Psoas muscle (tissue), 8 donors: ENCODE measurements around the gene NCOA7. TPM values are rescaled to one million over a fixed set of nuclear protein-coding genes. Genes with fewer than 3 reads are reported as not detected.
"Not testable (repeated sequence)": the region's sequence is repeated elsewhere in the genome, so short reads cannot be mapped to it uniquely, and the experiment has no call there.

Experiments
- ATAC-seq, 4 donors: fragments of 200-7000 bp; cut with Tn5 transposase; one replicate each; pipeline ENCODE4 v1.9.1; 2020; ENCODE audit warnings: moderate library complexity in 3 of 4, mild to moderate bottlenecking in 2 of 4
- DNase-seq, 2 donors: peaks; one replicate each; pipeline ENCODE4 v3.0.0-alpha.2; 2020
- H3K27ac ChIP-seq: fragments of 200-600 bp; one replicate; pipeline ENCODE4 v1.8.0; 2022
- H3K27me3 ChIP-seq, 3 donors: fragments of 200-600 bp in 1 of 3; one replicate each; pipeline versions ENCODE4 v1.6.1 to v1.8.0; 2013 to 2022; ENCODE audit warnings: low read length in 2 of 3, mild to moderate bottlenecking in 2 of 3, moderate library complexity in 1 of 3; ENCODE audit not compliant: insufficient read depth in 3 of 3
- H3K36me3 ChIP-seq, 2 donors: fragments of 200-600 bp in 1 of 2; one replicate each; pipeline versions ENCODE4 v1.6.1 to v1.8.0; 2013 to 2022; ENCODE audit warnings: low read depth in 1 of 2, mild to moderate bottlenecking in 1 of 2, moderate library complexity in 1 of 2; ENCODE audit not compliant: insufficient read depth in 1 of 2
- H3K4me1 ChIP-seq: fragments of 200-600 bp; one replicate; pipeline ENCODE4 v1.8.0; 2022
- H3K4me3 ChIP-seq: fragments of 200-600 bp; one replicate; pipeline ENCODE4 v1.8.0; 2022; ENCODE audit warnings: mild to moderate bottlenecking
- H3K9me3 ChIP-seq: fragments of 200-600 bp; one replicate; pipeline ENCODE4 v1.8.0; 2022
- CTCF ChIP-seq: fragments of 200-600 bp; IDR thresholded peaks from one replicate; pipeline ENCODE4 v1.8.0; 2022; ENCODE audit warnings: antibody characterized with exemption
- whole genome bisulfite sequencing, 3 donors: extraction: QIAGEN DNeasy Blood & Tissue Kit; methylation state at CpG; one replicate each; pipeline versions ENCODE4 v1.1.6 to v1.1.7; 2013; 5-methylcytosine and 5-hydroxymethylcytosine counted together
- intact Hi-C, 2 donors: fragments of 100-400 bp; cut with DNase I; formaldehyde crosslinking; loops; one replicate each; pipeline versions ENCODE4 v1.11.0 to v1.14.2; 2022
- polyA plus RNA-seq, 3 donors: library from polyadenylated mRNA; stranded (reverse); fragments of 200-250 nt; gene quantifications; one replicate each; pipeline ENCODE4 v1.2.3, GENCODE V29; 2013
- total RNA-seq, 4 donors: library from RNA; stranded (reverse); fragmentation: NEBNext Ultra II Directional in 2 of 4; extraction: Animal tissue kit (Norgen Biotek cat#: 25700) in 2 of 4; gene quantifications; one replicate each; pipeline versions ENCODE4 v1.2.1 to v1.2.4, GENCODE V29; 2021 to 2023
- donor health status: healthy with polysubstance abuse.
- donor health status: DM: no; HTN: no; CAD: no; lungs with moderate emphysema.
- donor health status: Bipolar disorder and iron deficiency.
- donor health status: healthy.
- donor health status: DM: yes; HTN: yes; CAD: no.
- donor health status: DM: no; HTN: no; CAD: no.
- donor health status: DM: no; HTN: no; CAD: no.
- donor health status: DM: yes; HTN: yes; CAD: no.

The NCOA7 gene
- total and polyA plus RNA-seq, 7 donors: 3.1 to 22.5 (median 8.2) TPM

GRCh38 chr6:125844989-125845388, 54.2 kb downstream of the NCOA7 start:
- DNase-seq: no peak
- Histone ChIP-seq H3K4me3 (no peak overlapping the region), H3K27me3 (no peaks in the 10 kb centered on the region), H3K4me1 (peaks cover 15% of the 10 kb centered on the region), H3K9me3 (no peaks in the 10 kb centered on the region), H3K27ac (no peak overlapping the region), H3K36me3 (no peaks in the 10 kb centered on the region)
- intact Hi-C loops: no loop called here
- WGBS, 3 donors: 35 to 38% (median 38%) methylated on average over 5 of the region's 5 CpGs
- ATAC-seq: no peak
- no peak for TF ChIP-seq CTCF

- Histone ChIP-seq H3K27ac (no peak overlapping the region), H3K4me1 (peaks cover 15% of the 10 kb centered on the region), H3K4me3 (no peak overlapping the region), H3K36me3 (no peaks in the 10 kb centered on the region), H3K27me3 (no peaks in the 10 kb centered on the region), H3K9me3 (no peaks in the 10 kb centered on the region)
- intact Hi-C loops: no loop called here
- no peak for TF ChIP-seq CTCF
- DNase-seq (no peak), ATAC-seq (no peak)
- WGBS, 3 donors: 79 to 84% (median 81%) methylated on average over 4 of the region's 4 CpGs
Measured at GRCh38 chr6:125846292-125847024, 55.7 kb downstream of the NCOA7 start.

DNA sequence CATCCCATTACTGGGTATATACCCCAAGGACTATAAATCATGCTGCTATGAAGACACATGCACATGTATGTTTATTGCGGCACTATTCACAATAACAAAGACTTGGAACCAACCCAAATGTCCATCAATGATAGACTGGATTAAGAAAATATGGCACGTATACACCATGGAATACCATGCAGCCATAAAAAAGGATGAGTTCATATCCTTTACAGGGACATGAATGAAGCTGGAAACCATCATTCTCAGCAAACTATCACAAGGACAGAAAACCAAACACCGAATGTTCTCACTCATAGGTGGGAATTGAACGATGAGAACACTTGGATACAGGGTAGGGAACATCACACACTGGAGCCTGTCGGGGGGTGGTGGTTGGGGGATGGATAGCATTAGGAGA, 57.5 kb downstream of the NCOA7 start:
- DNase-seq, ATAC-seq, intact Hi-C loops, H3K36me3 ChIP-seq, H3K27ac ChIP-seq, H3K4me1 ChIP-seq, H3K9me3 ChIP-seq, H3K27me3 ChIP-seq, H3K4me3 ChIP-seq: not testable (repeated sequence)
- 94 to 96% (median 96%) methylated on average over 5 of the region's 5 CpGs for WGBS, 3 donors

- 78 to 84% (median 83%) methylated on average over 3 of the region's 3 CpGs for WGBS, 3 donors
- H3K4me3 ChIP-seq: no peak overlapping the region
- TF ChIP-seq CTCF: no peak
- peaks cover 0 to 2% of the 10 kb centered on the region in 2 donors for H3K36me3 ChIP-seq
- H3K4me1 ChIP-seq: no peaks in the 10 kb centered on the region
- intact Hi-C loops: loop anchor here in 1 of 2 donors (10.0 kb wide), 1 partner anchor 124 kb away; no protein-coding TSS in a partner anchor
- no peak for ATAC-seq
- DNase-seq: no peak
- H3K9me3 ChIP-seq: peaks cover 6% of the 10 kb centered on the region
- no peak overlapping the region for H3K27ac ChIP-seq
- H3K27me3 ChIP-seq: no peaks in the 10 kb centered on the region
Measured at GRCh38 chr6:125850361-125850760, 59.6 kb downstream of the NCOA7 start.

DNA sequence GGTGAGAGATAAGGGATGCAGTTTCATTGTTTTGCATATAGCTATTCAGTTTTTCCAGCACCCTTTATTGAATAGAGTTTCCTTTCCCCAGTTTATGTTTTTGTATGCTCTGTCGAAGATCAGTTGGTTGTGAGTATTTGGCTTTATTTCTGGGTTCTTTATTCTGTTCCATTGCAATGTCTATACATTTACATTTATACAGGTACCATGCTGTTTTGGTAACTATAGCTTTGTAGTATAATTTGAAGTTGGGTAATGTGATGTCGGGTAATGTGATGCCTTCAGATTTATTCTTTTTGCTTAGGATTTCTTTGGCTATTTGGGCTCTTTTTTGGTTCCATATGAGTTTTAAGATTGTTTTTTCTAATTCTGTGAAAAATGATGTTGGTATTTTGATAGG, 61.8 kb downstream of the NCOA7 start:
- DNase-seq (no peak), ATAC-seq (no peak)
- H3K36me3 ChIP-seq: peaks cover 0 to 8% of the 10 kb centered on the region in 2 donors
- intact Hi-C loops: loop anchor here in 1 of 2 donors (10.0 kb wide), 1 partner anchor 122 kb away; no protein-coding TSS in a partner anchor
- no peaks in the 10 kb centered on the region for H3K27me3 ChIP-seq
- no peaks in the 10 kb centered on the region for H3K4me1 ChIP-seq
- peaks cover 6% of the 10 kb centered on the region for H3K9me3 ChIP-seq
- 96 to 98% (median 97%) methylated on average over 2 of the region's 2 CpGs for WGBS, 3 donors
- no peak overlapping the region for H3K4me3 ChIP-seq
- H3K27ac ChIP-seq: no peak overlapping the region
- no peak for TF ChIP-seq CTCF
